Nephron progenitor cell (in vitro differentiated cells): ENCODE results near the gene CYTH1.

Experiments
- DNase-seq: peaks from one replicate; pipeline ENCODE4 v3.0.0; 2021
- H3K27ac Mint-ChIP-seq: 2 replicates; pipeline ENCODE4 v1.8.0; 2021; ENCODE audit warnings: mild to moderate bottlenecking, moderate library complexity, mixed read lengths
- H3K27me3 Mint-ChIP-seq: 2 replicates; pipeline ENCODE4 v1.8.0; 2021; ENCODE audit warnings: mild to moderate bottlenecking, low read depth, mixed read lengths; ENCODE audit not compliant: poor library complexity
- H3K36me3 Mint-ChIP-seq: 2 replicates; pipeline ENCODE4 v1.8.0; 2021; ENCODE audit warnings: low read depth, mixed read lengths
- H3K4me1 Mint-ChIP-seq: 2 replicates; pipeline ENCODE4 v1.8.0; 2021; ENCODE audit warnings: mixed read lengths
- H3K4me3 Mint-ChIP-seq: 2 replicates; pipeline ENCODE4 v1.8.0; 2021; ENCODE audit warnings: mild to moderate bottlenecking, moderate library complexity, mixed read lengths
- H3K9me3 Mint-ChIP-seq: 2 replicates; pipeline ENCODE4 v1.8.0; 2021; ENCODE audit warnings: mild to moderate bottlenecking, moderate library complexity, mixed read lengths
- CTCF ChIP-seq: fragments of 200-600 bp; sonication (generic); IDR thresholded peaks from 2 replicates; pipeline ENCODE4 v1.5.0; 2021; ENCODE audit warnings: antibody characterized with exemption

Gene CYTH1

DNA sequence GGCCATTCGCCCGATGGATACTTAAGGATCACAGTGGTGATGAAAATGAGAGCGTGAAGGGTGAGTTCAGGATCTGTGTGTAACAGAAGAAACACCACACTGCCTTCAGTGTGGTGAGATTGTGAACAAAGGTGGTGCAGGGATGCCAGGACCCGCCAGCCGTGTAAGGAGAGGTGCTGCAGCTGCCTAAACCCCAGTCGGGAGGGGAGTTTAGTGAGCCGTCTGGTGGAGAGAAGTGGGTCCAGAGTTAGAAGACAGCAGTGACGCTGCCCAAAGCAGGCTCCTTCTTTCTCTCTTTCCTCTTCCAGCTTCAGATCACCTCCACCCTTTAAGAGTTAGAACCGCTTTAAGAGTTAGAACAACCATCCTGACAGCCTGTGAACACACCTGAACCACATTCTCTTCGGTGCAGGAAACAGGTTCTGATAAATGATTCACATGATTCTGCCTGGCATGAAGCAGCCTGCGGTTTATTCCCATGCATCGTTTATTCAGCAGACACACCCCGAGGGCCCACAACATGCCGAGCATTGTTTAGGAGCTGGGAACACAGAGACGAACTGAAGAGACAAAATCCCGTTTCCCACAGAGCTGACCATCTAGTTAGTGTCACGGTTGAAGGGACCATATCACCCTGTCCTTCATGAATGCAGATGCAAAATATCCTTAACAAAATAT is 120.8 kb downstream of the CYTH1 start:
- no peak overlapping the region for H3K4me3 Mint-ChIP-seq
- H3K27me3 Mint-ChIP-seq, result peaks cover 14% of the 10 kb centered on the region
- peak overlapping the region; percentile 83 for H3K27ac Mint-ChIP-seq
- no peak for DNase-seq
- H3K4me1 Mint-ChIP-seq, result peaks cover 10% of the 10 kb centered on the region
- H3K9me3 Mint-ChIP-seq, result no peaks in the 10 kb centered on the region
- no peak for TF ChIP-seq CTCF
- H3K36me3 Mint-ChIP-seq, result no peaks in the 10 kb centered on the region

DNA sequence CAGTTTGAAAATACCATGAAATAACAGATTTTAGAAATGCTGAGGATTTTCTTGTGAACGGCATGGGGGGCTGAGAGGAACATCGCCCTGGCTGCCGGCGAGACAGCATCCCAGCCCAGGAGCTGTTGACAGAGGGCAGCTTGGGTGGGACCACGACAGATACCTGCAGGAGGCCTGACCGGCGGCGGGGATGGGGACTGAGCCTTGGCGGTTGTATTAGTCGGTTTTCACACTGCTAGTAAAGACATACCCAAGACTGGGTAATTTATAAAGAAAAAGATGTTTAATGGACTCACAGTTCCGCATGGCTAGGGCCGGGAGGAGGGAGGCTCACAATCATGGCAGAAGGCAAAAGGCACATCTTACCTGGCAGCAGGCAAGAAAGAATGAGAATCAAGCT is 122.5 kb downstream of the CYTH1 start:
- DNase-seq, result no peak
- H3K27me3 Mint-ChIP-seq, result peaks cover 14% of the 10 kb centered on the region
- no peak overlapping the region for H3K4me3 Mint-ChIP-seq
- no peaks in the 10 kb centered on the region for H3K36me3 Mint-ChIP-seq
- no peaks in the 10 kb centered on the region for H3K9me3 Mint-ChIP-seq
- no peak overlapping the region for H3K27ac Mint-ChIP-seq
- no peak for TF ChIP-seq CTCF
- no peaks in the 10 kb centered on the region for H3K4me1 Mint-ChIP-seq

DNA sequence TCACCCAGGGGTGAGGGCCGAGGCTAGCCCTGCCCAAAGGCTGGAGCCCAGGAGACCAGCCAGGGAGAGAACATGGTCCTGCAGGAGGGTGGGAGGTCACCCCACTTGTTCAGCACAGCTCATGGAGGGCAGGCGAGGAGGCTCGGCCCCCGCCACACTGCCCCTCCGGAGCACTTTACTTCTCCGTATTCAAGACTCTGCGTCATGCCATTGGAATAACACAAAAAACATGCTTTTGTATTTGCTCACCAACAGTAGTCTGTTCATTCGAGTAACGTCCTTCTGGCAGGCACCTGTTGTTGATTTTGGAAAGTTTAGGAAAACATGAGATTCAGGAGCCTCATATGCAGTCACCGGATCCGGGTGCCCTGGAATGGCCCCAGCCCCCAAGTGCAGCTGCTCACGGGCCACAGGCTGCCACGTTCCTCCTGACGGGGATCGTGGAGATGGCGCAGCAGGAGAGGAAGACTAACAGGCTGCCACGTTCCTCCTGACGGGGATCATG is 123.7 kb downstream of the CYTH1 start:
- Mint-ChIP-seq H3K27me3 (peaks cover 14% of the 10 kb centered on the region), H3K4me1 (no peaks in the 10 kb centered on the region), H3K4me3 (no peak overlapping the region), H3K27ac (no peak overlapping the region), H3K9me3 (no peaks in the 10 kb centered on the region), H3K36me3 (no peaks in the 10 kb centered on the region)
- no peak for TF ChIP-seq CTCF
- no peak for DNase-seq

- no peak overlapping the region for H3K4me3 Mint-ChIP-seq
- no peak for DNase-seq
- H3K27ac Mint-ChIP-seq, result no peak overlapping the region
- H3K36me3 Mint-ChIP-seq, result no peaks in the 10 kb centered on the region
- TF ChIP-seq CTCF, result no peak
- H3K9me3 Mint-ChIP-seq, result no peaks in the 10 kb centered on the region
- peaks cover 20% of the 10 kb centered on the region for H3K27me3 Mint-ChIP-seq
- no peaks in the 10 kb centered on the region for H3K4me1 Mint-ChIP-seq
Measured at GRCh38 chr17:78655251-78655940, 126.7 kb downstream of the CYTH1 start.

DNA sequence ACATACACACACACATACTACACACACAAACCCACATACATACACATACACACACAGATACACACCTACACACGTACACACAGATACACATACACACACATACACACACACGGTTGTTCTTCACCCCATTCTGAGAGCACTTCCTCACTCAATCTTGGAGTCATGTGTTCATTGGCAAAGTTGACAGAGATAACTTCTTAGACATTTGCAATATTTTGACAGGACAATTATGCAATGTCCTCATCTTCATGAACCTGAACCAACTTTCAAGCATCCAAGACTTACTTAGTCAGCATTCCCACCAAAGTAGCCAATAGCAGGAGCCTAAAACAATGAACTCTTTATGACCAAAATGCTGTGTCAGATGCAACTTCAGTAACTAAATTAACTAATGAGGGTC is 127.7 kb downstream of the CYTH1 start:
- Mint-ChIP-seq H3K4me1 (no peaks in the 10 kb centered on the region), H3K9me3 (no peaks in the 10 kb centered on the region)

More for the DNA sequence above, 127.7 kb downstream of the CYTH1 start:
- H3K36me3 Mint-ChIP-seq, result no peaks in the 10 kb centered on the region
- peaks cover 15% of the 10 kb centered on the region for H3K27me3 Mint-ChIP-seq
- DNase-seq, result no peak
- TF ChIP-seq CTCF, result no peak
- H3K27ac Mint-ChIP-seq, result no peak overlapping the region
- H3K4me3 Mint-ChIP-seq, result no peak overlapping the region
